Measurements from ENCODE around the gene VSTM2L. TPM values are rescaled to one million over a fixed set of nuclear protein-coding genes. Genes with fewer than 3 reads are reported as not detected.

Gene VSTM2L
- total and polyA plus RNA-seq, 2 donors (not counting 3 experiments of a cell fraction or from before 2014, with no cell fraction given), result 0.18 TPM; not detected in 1

- H3K79me2 ChIP-seq (ENCODE audit: control insufficient read depth, insufficient read depth, low read length), result no peaks in the 10 kb centered on the region
- TF ChIP-seq FOS (IDR thresholded peaks at IDR 0.05; ENCODE audit: borderline replicate concordance, insufficient read depth, low read length), result no peak
- no peak for TF ChIP-seq GATA2 (IDR thresholded peaks at IDR 0.05; ENCODE audit: insufficient read depth, insufficient read length, low read depth, low read length)
- TF ChIP-seq, protein P1, sequence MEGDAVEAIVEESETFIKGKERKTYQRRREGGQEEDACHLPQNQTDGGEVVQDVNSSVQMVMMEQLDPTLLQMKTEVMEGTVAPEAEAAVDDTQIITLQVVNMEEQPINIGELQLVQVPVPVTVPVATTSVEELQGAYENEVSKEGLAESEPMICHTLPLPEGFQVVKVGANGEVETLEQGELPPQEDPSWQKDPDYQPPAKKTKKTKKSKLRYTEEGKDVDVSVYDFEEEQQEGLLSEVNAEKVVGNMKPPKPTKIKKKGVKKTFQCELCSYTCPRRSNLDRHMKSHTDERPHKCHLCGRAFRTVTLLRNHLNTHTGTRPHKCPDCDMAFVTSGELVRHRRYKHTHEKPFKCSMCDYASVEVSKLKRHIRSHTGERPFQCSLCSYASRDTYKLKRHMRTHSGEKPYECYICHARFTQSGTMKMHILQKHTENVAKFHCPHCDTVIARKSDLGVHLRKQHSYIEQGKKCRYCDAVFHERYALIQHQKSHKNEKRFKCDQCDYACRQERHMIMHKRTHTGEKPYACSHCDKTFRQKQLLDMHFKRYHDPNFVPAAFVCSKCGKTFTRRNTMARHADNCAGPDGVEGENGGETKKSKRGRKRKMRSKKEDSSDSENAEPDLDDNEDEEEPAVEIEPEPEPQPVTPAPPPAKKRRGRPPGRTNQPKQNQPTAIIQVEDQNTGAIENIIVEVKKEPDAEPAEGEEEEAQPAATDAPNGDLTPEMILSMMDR (IDR thresholded peaks at IDR 0.05; ENCODE audit: extremely low read depth in 1 of 2, insufficient read depth in 1 of 2, low read depth in 1 of 2, low read length in 2 of 2), result peak; percentile 28 to 47
- no peak for TF ChIP-seq EZH2 (IDR thresholded peaks at IDR 0.05; ENCODE audit: borderline replicate concordance, low read depth, low read length, severe bottlenecking)
- no peak for TF ChIP-seq JUN (IDR thresholded peaks at IDR 0.05; ENCODE audit: borderline replicate concordance, insufficient read depth, insufficient read length, low read depth)
- no peak for TF ChIP-seq MYC (IDR thresholded peaks at IDR 0.05; ENCODE audit: low read depth, low read length)
- no peak overlapping the region for H2AFZ ChIP-seq (ENCODE audit: low read depth, low read length)
- intact Hi-C loops (cut with micrococcal nuclease) (loop anchor here (5.0 kb wide), 2 partner anchors 91 to 229 kb away; partner anchors contain the start of gene VSTM2L), dilution Hi-C loops (cut with MboI; ENCODE audit: extremely low pct_ligation_motif_present, low sequenced_read_pairs) (no loop called here)
- H3K27me3 ChIP-seq (ENCODE audit: control insufficient read depth in 2 of 2, insufficient read depth in 2 of 2, low read length in 2 of 2), result no peaks in the 10 kb centered on the region
- no peak overlapping the region for H3K27ac ChIP-seq (ENCODE audit: insufficient read depth, low read depth, low read length)
- H3K9ac ChIP-seq (replicated peaks; ENCODE audit: extremely low read depth, insufficient read depth, low read length), result no peak overlapping the region
- peak; percentile 15 for DNase-seq (ENCODE audit: low read depth, low spot score)
- FAIRE-seq, result no peak
- peaks cover 24% of the 10 kb centered on the region for H3K4me1 ChIP-seq (ENCODE audit: control insufficient read depth, extremely low read depth, insufficient read depth, low read length)
- no peak overlapping the region for H3K4me3 ChIP-seq (replicated peaks in 1 of 3; ENCODE audit: insufficient read depth in 1 of 3, low read depth in 1 of 3, low read length in 3 of 3)
- H3K4me2 ChIP-seq (ENCODE audit: insufficient read depth, low read length), result no peak overlapping the region
- BruUV-seq (replicated peaks), result no TSS peak
- no peaks in the 10 kb centered on the region for H3K9me1 ChIP-seq (replicated peaks; ENCODE audit: control insufficient read depth, extremely low read depth, insufficient read depth, low read length)
- peaks cover 4 to 11% of the 10 kb centered on the region in 2 experiments for H3K36me3 ChIP-seq (ENCODE audit: control insufficient read depth in 2 of 2, extremely low read depth in 1 of 2, insufficient read depth in 2 of 2, low read length in 2 of 2)
- POLR2A ChIA-PET, result no interaction called here
- CTCF ChIA-PET, result interaction anchor here (0.6 to 4.4 kb wide), 33 partner anchors 8 to 449 kb away, joined by 3 to 37 read pairs (median 4); partner anchors contain the start of gene VSTM2L
- H3K9me3 ChIP-seq (replicated peaks; ENCODE audit: control insufficient read depth, insufficient read depth, low read length), result no peaks in the 10 kb centered on the region
- no peaks in the 10 kb centered on the region for H4K20me1 ChIP-seq (replicated peaks; ENCODE audit: control insufficient read depth, extremely low read depth, insufficient read depth, low read length)
Measured at GRCh38 chr20:37992802-37993409, 90.0 kb downstream of the VSTM2L start.
